SU-DHL-6 (cell line): ENCODE data around the gene C11orf54.

ENCODE experiments used
- H2AFZ ChIP-seq: fragments of 200-600 bp; sonication (generic); 2 replicates; pipeline ENCODE4 v1.6.1; 2014; ENCODE audit warnings: low read depth, mild to moderate bottlenecking, moderate library complexity, mixed read lengths, antibody characterized with exemption, low read length; ENCODE audit not compliant: severe bottlenecking
- H3F3A ChIP-seq: fragments of 200-600 bp; shearing (Covaris generic); 2 replicates; pipeline ENCODE4 v1.6.0; 2016; ENCODE audit warnings: antibody characterized with exemption, mild to moderate bottlenecking; ENCODE audit not compliant: insufficient read depth
- H3K27ac ChIP-seq: fragments of 200-600 bp; sonication (generic); 2 replicates; pipeline ENCODE4 v1.5.1; 2016; ENCODE audit warnings: low read depth, mild to moderate bottlenecking, low read length, moderate library complexity, mixed read lengths
- H3K27me3 ChIP-seq: fragments of 200-600 bp; sonication (generic), shearing (Covaris generic); 2 replicates; pipeline ENCODE4 v1.6.0; 2014; ENCODE audit warnings: mild to moderate bottlenecking, low read length
- H3K36me3 ChIP-seq: fragments of 200-600 bp; sonication (generic); 2 replicates; pipeline ENCODE4 v1.6.1; 2014; ENCODE audit warnings: mild to moderate bottlenecking, low read length, mixed read lengths
- H3K4me2 ChIP-seq: fragments of 300-600, 200-600 bp; shearing (Covaris generic), sonication (generic); 2 replicates; pipeline ENCODE4 v1.6.0; 2014; ENCODE audit warnings: low read length, low read depth, mild to moderate bottlenecking; ENCODE audit not compliant: poor library complexity, severe bottlenecking
- H3K4me3 ChIP-seq: fragments of 200-600 bp; sonication (generic); 2 replicates; pipeline ENCODE4 v1.5.1; 2014; ENCODE audit warnings: antibody characterized with exemption, low read length, mild to moderate bottlenecking, mixed read lengths; ENCODE audit not compliant: insufficient read depth, poor library complexity, severe bottlenecking
- H3K79me2 ChIP-seq: fragments of 200-600 bp; sonication (generic); 2 replicates; pipeline ENCODE4 v1.6.1; 2014; ENCODE audit warnings: mild to moderate bottlenecking, low read length, moderate library complexity; ENCODE audit not compliant: insufficient read depth
- H3K9ac ChIP-seq: fragments of 200-600 bp; sonication (generic); 2 replicates; pipeline ENCODE4 v1.7.0; 2014; ENCODE audit warnings: mild to moderate bottlenecking, low read length
- H3K9me2 ChIP-seq: fragments of 200-600 bp; sonication (generic); replicated peaks from 2 replicates; pipeline ENCODE4 v1.6.1; 2014; ENCODE audit warnings: low read length; ENCODE audit not compliant: insufficient read depth
- H3K9me3 ChIP-seq: fragments of 200-600 bp; sonication (generic); 2 replicates; pipeline ENCODE4 v1.6.1; 2014; ENCODE audit warnings: low read length, mixed read lengths; ENCODE audit not compliant: insufficient read depth
- H4K20me1 ChIP-seq: fragments of 200-600 bp; sonication (generic); 2 replicates; pipeline ENCODE4 v1.6.1; 2014; ENCODE audit warnings: low read depth, mild to moderate bottlenecking, antibody characterized with exemption, low read length, moderate library complexity, mixed read lengths
- EZH2phosphoT487 ChIP-seq: fragments of 200-600 bp; sonication (generic), shearing (Covaris generic); conservative IDR thresholded peaks from 2 replicates; pipeline ENCODE4 v1.6.1; 2018; ENCODE audit warnings: mild to moderate bottlenecking, antibody characterized with exemption, low read length, moderate library complexity, mixed read lengths
- TF ChIP-seq, protein P1 (sequence below): fragments of 200-600 bp; sonication (generic); IDR thresholded peaks from one replicate; pipeline ENCODE4 v1.5.1; 2017; ENCODE audit warnings: antibody characterized with exemption, mild to moderate bottlenecking, low read length, moderate library complexity; ENCODE audit not compliant: insufficient read depth, poor library complexity, severe bottlenecking

Gene C11orf54

DNA sequence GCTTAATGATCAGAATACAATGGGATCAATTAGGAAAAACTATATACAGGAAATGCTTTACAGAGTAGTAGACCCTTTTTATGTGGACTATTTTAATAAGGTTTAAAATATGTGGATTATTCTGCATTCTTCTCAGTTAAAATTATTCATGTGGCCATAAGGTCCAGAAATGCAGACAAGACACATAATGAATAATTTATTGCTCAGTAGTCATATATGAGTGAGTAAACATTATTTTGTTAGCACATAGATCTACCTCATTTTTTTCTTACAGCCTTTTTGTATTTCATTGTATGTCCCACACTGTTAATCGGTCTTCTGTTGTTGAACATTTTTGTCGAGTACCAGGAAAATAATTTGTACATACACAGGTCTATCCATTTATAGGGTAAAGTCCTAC, 63.4 kb downstream of the C11orf54 start:
- TF ChIP-seq, protein P1, sequence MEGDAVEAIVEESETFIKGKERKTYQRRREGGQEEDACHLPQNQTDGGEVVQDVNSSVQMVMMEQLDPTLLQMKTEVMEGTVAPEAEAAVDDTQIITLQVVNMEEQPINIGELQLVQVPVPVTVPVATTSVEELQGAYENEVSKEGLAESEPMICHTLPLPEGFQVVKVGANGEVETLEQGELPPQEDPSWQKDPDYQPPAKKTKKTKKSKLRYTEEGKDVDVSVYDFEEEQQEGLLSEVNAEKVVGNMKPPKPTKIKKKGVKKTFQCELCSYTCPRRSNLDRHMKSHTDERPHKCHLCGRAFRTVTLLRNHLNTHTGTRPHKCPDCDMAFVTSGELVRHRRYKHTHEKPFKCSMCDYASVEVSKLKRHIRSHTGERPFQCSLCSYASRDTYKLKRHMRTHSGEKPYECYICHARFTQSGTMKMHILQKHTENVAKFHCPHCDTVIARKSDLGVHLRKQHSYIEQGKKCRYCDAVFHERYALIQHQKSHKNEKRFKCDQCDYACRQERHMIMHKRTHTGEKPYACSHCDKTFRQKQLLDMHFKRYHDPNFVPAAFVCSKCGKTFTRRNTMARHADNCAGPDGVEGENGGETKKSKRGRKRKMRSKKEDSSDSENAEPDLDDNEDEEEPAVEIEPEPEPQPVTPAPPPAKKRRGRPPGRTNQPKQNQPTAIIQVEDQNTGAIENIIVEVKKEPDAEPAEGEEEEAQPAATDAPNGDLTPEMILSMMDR = no peak
- TF ChIP-seq EZH2phosphoT487 = no peak
- H3K4me3 ChIP-seq = no peak overlapping the region
- H2AFZ ChIP-seq = no peak overlapping the region
- H3F3A ChIP-seq = 0 out of 2 replicates have a peak, but pooled peaks cover 2% of the 10 kb centered on the region
- no peaks in the 10 kb centered on the region for H3K27me3 ChIP-seq
- H3K9me2 ChIP-seq = no peaks in the 10 kb centered on the region
- H3K4me2 ChIP-seq = no peak overlapping the region
- H3K79me2 ChIP-seq = 0 out of 2 replicates have a peak, but pooled peaks cover 12% of the 10 kb centered on the region
- H4K20me1 ChIP-seq = peaks cover 3% of the 10 kb centered on the region; the same call in 1 of the 2 replicates
- H3K27ac ChIP-seq = no peak overlapping the region
- H3K36me3 ChIP-seq = peaks cover 52% of the 10 kb centered on the region; the same call in 1 of the 2 replicates
- no peak overlapping the region for H3K9ac ChIP-seq
- no peaks in the 10 kb centered on the region for H3K9me3 ChIP-seq

DNA sequence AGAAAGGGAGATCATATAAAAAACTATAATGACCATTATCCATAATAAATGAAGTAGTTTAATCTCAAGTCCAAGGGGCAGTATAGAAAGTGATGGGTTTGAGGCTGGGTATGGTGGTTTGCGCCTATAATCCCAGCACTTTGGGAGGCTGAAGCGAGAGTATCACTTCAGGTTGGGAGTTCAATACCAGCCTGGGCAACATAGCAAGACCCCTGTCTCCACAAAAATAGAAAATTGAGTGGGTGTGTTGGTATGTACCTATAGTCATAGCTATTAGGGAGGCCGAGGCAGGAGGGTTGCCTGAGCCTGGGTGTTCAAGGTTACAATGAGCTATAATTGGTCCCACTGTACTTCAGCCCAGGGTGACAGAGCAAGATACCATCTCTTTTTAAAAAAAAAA, 66.5 kb downstream of the C11orf54 start:
- H3K36me3 ChIP-seq = peaks cover 55% of the 10 kb centered on the region
- H3K9me3 ChIP-seq = no peaks in the 10 kb centered on the region
- no peak overlapping the region for H3K4me2 ChIP-seq
- H3K9ac ChIP-seq = no peak overlapping the region
- H4K20me1 ChIP-seq = no peaks in the 10 kb centered on the region
- 0 out of 2 replicates have a peak, but pooled peaks cover 2% of the 10 kb centered on the region for H3F3A ChIP-seq
- no peak overlapping the region for H2AFZ ChIP-seq
- H3K9me2 ChIP-seq = no peaks in the 10 kb centered on the region
- TF ChIP-seq, protein P1 = no peak
- TF ChIP-seq EZH2phosphoT487 = no peak
- H3K27ac ChIP-seq = no peak overlapping the region
- no peaks in the 10 kb centered on the region for H3K27me3 ChIP-seq
- H3K79me2 ChIP-seq = 0 out of 2 replicates have a peak, but pooled peaks cover 2% of the 10 kb centered on the region
- H3K4me3 ChIP-seq = no peak overlapping the region

- no peaks in the 10 kb centered on the region for H3K27me3 ChIP-seq
- no peaks in the 10 kb centered on the region for H3K9me3 ChIP-seq
- TF ChIP-seq EZH2phosphoT487 = no peak
- TF ChIP-seq, protein P1 = no peak
- no peak overlapping the region for H3K9ac ChIP-seq
- H3F3A ChIP-seq = no peaks in the 10 kb centered on the region
- H3K27ac ChIP-seq = no peak overlapping the region
- no peaks in the 10 kb centered on the region for H3K9me2 ChIP-seq
- no peak overlapping the region for H3K4me3 ChIP-seq
- H3K79me2 ChIP-seq = 0 out of 2 replicates have a peak, but pooled peaks cover 2% of the 10 kb centered on the region
- no peak overlapping the region for H3K4me2 ChIP-seq
- H3K36me3 ChIP-seq = peaks cover 36% of the 10 kb centered on the region
- H4K20me1 ChIP-seq = no peaks in the 10 kb centered on the region
- H2AFZ ChIP-seq = no peak overlapping the region
Observed at GRCh38 chr11:93813974-93814373, 72.5 kb downstream of the C11orf54 start.
